Right atrium auricular region (tissue), 2 donors: ENCODE data around the gene SPTBN4. TPM values are rescaled to one million over a fixed set of nuclear protein-coding genes. Genes with fewer than 3 reads are reported as not detected.
A peak's percentile ranks its signal among the peaks of the same experiment; 100 is the strongest.

ENCODE experiments used
- DNase-seq: peaks from one replicate; pipeline ENCODE4 v3.0.0-alpha.2; 2019; ENCODE audit warnings: low spot score
- H3K27ac ChIP-seq, 2 donors: fragments of 200-600 bp; sonication (generic); 1 replicate in 1 of 2; 2 replicates in 1 of 2; pipeline ENCODE4 v1.5.1; 2016 to 2019
- H3K27me3 ChIP-seq, 2 donors: fragments of 200-600 bp; sonication (generic); one replicate each; pipeline versions ENCODE4 v1.5.1 to v1.6.0; 2017 to 2019
- H3K36me3 ChIP-seq: fragments of 200-600 bp; sonication (generic); one replicate; pipeline ENCODE4 v1.5.1; 2016
- H3K4me1 ChIP-seq, 2 donors: fragments of 200-600 bp; sonication (generic); one replicate each; pipeline versions ENCODE4 v1.5.1 to v1.6.0; 2017 to 2019
- H3K4me3 ChIP-seq, 2 donors: fragments of 200-600 bp; sonication (generic); 1 replicate in 1 of 2; 2 replicates in 1 of 2; pipeline ENCODE4 v1.5.1; 2017 to 2019; ENCODE audit warnings: mild to moderate bottlenecking in 1 of 2, moderate library complexity in 1 of 2
- H3K9me3 ChIP-seq, 2 donors: fragments of 200-600 bp; sonication (generic); one replicate each; pipeline ENCODE4 v1.5.1; 2019
- CTCF ChIP-seq, 2 donors: fragments of 200-600 bp; sonication (generic); IDR thresholded peaks; one replicate each; pipeline ENCODE4 v1.5.1; 2019; ENCODE audit warnings: antibody characterized with exemption in 2 of 2
- total RNA-seq, 2 donors: library from RNA; depleted of rRNA; stranded (reverse); fragments of >200 nt; gene quantifications; one replicate each; pipeline ENCODE4 v1.1.0, GENCODE V29; 2016

SPTBN4 gene
- total RNA-seq, 2 donors from 2014 or later: 5.2 to 5.5 TPM

- H3K36me3 ChIP-seq: no peaks in the 10 kb centered on the region
Observed at GRCh38 chr19:40529093-40529954, 62.5 kb downstream of the SPTBN4 start.

GRCh38 chr19:40530091-40530901 is 63.5 kb downstream of the SPTBN4 start:
- no peaks in the 10 kb centered on the region for H3K9me3 ChIP-seq
- H3K4me3 ChIP-seq: peak overlapping the region in 1 of 2 donors; percentile 19
- H3K27me3 ChIP-seq: no peaks in the 10 kb centered on the region
- no peak for DNase-seq
- no peaks in the 10 kb centered on the region for H3K36me3 ChIP-seq
- H3K27ac ChIP-seq: no peak overlapping the region
- TF ChIP-seq CTCF (IDR thresholded peaks at IDR 0.05): no peak
- peaks cover 0 to 9% of the 10 kb centered on the region in 2 donors for H3K4me1 ChIP-seq

More at GRCh38 chr19:40529093-40529954, 62.5 kb downstream of the SPTBN4 start:
- peak overlapping the region; percentile 38 to 58 for H3K4me3 ChIP-seq
- H3K27ac ChIP-seq: peak overlapping the region in 1 of 2 donors; percentile 40
- H3K4me1 ChIP-seq: peaks cover 0 to 9% of the 10 kb centered on the region in 2 donors
- H3K27me3 ChIP-seq: no peaks in the 10 kb centered on the region
- H3K9me3 ChIP-seq: no peaks in the 10 kb centered on the region
- TF ChIP-seq CTCF (IDR thresholded peaks at IDR 0.05): peak; percentile 87 to 99
- peak; percentile 82 for DNase-seq

- DNase-seq: no peak
- Histone ChIP-seq H3K9me3 (no peaks in the 10 kb centered on the region), H3K27ac (no peak overlapping the region), H3K4me3 (no peak overlapping the region), H3K4me1 (peaks cover 0 to 9% of the 10 kb centered on the region in 2 donors), H3K36me3 (no peaks in the 10 kb centered on the region), H3K27me3 (no peaks in the 10 kb centered on the region)
- TF ChIP-seq CTCF (IDR thresholded peaks at IDR 0.05): no peak
Observed at GRCh38 chr19:40533508-40533907, 66.7 kb downstream of the SPTBN4 start.

GRCh38 chr19:40534148-40534547 is 67.3 kb downstream of the SPTBN4 start:
- H3K27me3 ChIP-seq: no peaks in the 10 kb centered on the region
- H3K27ac ChIP-seq: no peak overlapping the region
- H3K4me1 ChIP-seq: peaks cover 0 to 9% of the 10 kb centered on the region in 2 donors
- TF ChIP-seq CTCF (IDR thresholded peaks at IDR 0.05): no peak
- no peak for DNase-seq
- no peaks in the 10 kb centered on the region for H3K36me3 ChIP-seq
- no peak overlapping the region for H3K4me3 ChIP-seq
- H3K9me3 ChIP-seq: no peaks in the 10 kb centered on the region

- DNase-seq: no peak
- Histone ChIP-seq H3K36me3 (no peaks in the 10 kb centered on the region), H3K27me3 (no peaks in the 10 kb centered on the region), H3K4me3 (no peak overlapping the region), H3K27ac (no peak overlapping the region), H3K4me1 (no peaks in the 10 kb centered on the region), H3K9me3 (no peaks in the 10 kb centered on the region)
- TF ChIP-seq CTCF (IDR thresholded peaks at IDR 0.05): no peak
Observed at GRCh38 chr19:40539070-40539469, 72.3 kb downstream of the SPTBN4 start.
